Endothelial cell (in vitro differentiated cells): ENCODE results near the gene PLPP7. TPM values are rescaled to one million over a fixed set of nuclear protein-coding genes. Genes with fewer than 3 reads are reported as not detected.

ENCODE experiments used
- DNase-seq: peaks from one replicate; pipeline ENCODE4 v3.0.0; 2021; ENCODE audit warnings: low spot score
- H3K27ac Mint-ChIP-seq: one replicate; pipeline ENCODE4 v1.8.0; 2021; ENCODE audit warnings: mixed read lengths, inconsistent platforms; ENCODE audit not compliant: unreplicated experiment
- H3K27me3 Mint-ChIP-seq: one replicate; pipeline ENCODE4 v1.8.0; 2021; ENCODE audit warnings: mild to moderate bottlenecking, moderate library complexity, mixed read lengths, inconsistent platforms; ENCODE audit not compliant: unreplicated experiment
- H3K36me3 Mint-ChIP-seq: one replicate; pipeline ENCODE4 v1.8.0; 2021; ENCODE audit warnings: mild to moderate bottlenecking, low read depth, mixed read lengths, inconsistent platforms; ENCODE audit not compliant: unreplicated experiment
- H3K4me1 Mint-ChIP-seq: one replicate; pipeline ENCODE4 v1.8.0; 2021; ENCODE audit warnings: mild to moderate bottlenecking, mixed read lengths, inconsistent platforms; ENCODE audit not compliant: unreplicated experiment
- H3K4me3 Mint-ChIP-seq: one replicate; pipeline ENCODE4 v1.8.0; 2021; ENCODE audit warnings: mild to moderate bottlenecking, mixed read lengths, inconsistent platforms; ENCODE audit not compliant: unreplicated experiment
- H3K9me3 Mint-ChIP-seq: one replicate; pipeline ENCODE4 v1.8.0; 2021; ENCODE audit warnings: mixed read lengths, inconsistent platforms; ENCODE audit not compliant: unreplicated experiment
- CTCF ChIP-seq: fragments of 200-600 bp; sonication (generic); IDR thresholded peaks from one replicate; pipeline ENCODE4 v1.5.0; 2021; ENCODE audit warnings: antibody characterized with exemption; ENCODE audit not compliant: unreplicated experiment
- total RNA-seq: library from RNA; stranded (reverse); fragmentation: NEBNext Ultra II Directional; extraction: Animal tissue kit (Norgen Biotek cat#: 25700); gene quantifications from one replicate; pipeline ENCODE4 v1.2.1, GENCODE V29; 2021; ENCODE audit not compliant: unreplicated experiment

PLPP7 gene
- total RNA-seq, 1 donor from 2014 or later = 4.9 TPM

GRCh38 chr9:131299961-131300347, 10.4 kb downstream of the PLPP7 start:
- Mint-ChIP-seq H3K27me3 (no peaks in the 10 kb centered on the region), H3K4me1 (peaks cover 6% of the 10 kb centered on the region), H3K9me3 (no peaks in the 10 kb centered on the region), H3K27ac (no peak overlapping the region), H3K36me3 (no peaks in the 10 kb centered on the region), H3K4me3 (no peak overlapping the region)
- no peak for TF ChIP-seq CTCF
- no peak for DNase-seq

- no peak overlapping the region for H3K27ac Mint-ChIP-seq
- no peak for DNase-seq
- H3K9me3 Mint-ChIP-seq = no peaks in the 10 kb centered on the region
- no peak overlapping the region for H3K4me3 Mint-ChIP-seq
- no peak for TF ChIP-seq CTCF
- H3K27me3 Mint-ChIP-seq = no peaks in the 10 kb centered on the region
- peaks cover 6% of the 10 kb centered on the region for H3K4me1 Mint-ChIP-seq
- H3K36me3 Mint-ChIP-seq = no peaks in the 10 kb centered on the region
Measured at GRCh38 chr9:131300444-131300843, 10.9 kb downstream of the PLPP7 start.

- no peaks in the 10 kb centered on the region for H3K9me3 Mint-ChIP-seq
- peaks cover 3% of the 10 kb centered on the region for H3K27me3 Mint-ChIP-seq
- no peak overlapping the region for H3K4me3 Mint-ChIP-seq
- H3K4me1 Mint-ChIP-seq = peaks cover 10% of the 10 kb centered on the region
- TF ChIP-seq CTCF = no peak
- DNase-seq = no peak
- H3K27ac Mint-ChIP-seq = no peak overlapping the region
- H3K36me3 Mint-ChIP-seq = peaks cover 4% of the 10 kb centered on the region
Measured at GRCh38 chr9:131302244-131303075, 12.9 kb downstream of the PLPP7 start.

DNA sequence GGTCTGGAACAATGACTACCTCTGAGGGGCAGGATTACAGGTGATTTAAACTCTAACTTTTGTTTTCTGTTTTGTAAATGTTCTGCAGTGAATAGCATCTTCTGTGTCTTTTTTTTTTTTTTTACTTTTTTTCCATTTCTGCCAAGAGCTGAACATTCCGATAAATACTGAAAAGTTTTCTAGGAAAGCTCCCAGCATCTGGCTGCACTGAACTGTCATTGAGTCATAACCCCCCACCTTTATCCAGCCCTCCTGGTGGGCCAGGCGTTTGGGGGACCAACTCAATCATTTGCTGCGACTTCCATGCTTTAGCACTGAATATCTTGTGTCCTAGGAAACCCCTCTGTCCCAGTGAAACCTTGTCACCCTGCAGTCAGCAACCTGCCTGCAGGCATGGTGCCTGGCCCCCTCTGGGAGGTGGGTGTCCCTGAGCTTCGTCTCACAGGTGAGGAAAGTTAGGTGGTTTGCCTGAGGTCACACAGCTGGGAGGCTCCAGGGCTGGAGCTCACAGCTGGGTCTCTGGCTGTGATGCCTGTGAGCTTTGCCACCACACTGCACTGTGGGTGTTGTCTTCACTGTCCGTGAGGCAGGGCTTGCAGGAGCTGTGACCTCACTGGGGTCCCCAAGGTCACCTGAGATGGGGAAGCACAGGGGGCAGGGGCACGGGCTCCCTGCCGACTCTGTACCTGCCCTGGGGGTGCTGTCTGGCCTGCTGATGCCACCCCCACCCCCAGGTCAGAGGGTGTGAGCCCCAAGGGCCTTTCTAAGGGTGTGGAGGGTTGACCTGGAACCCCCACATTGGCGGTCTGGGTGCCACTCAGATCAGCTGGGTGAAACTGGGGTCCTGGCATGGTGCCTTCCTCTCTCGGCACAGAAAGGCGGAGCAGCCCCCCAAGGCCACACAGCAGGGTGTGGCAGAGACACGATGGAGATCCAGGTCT, 14.1 kb downstream of the PLPP7 start:
- no peak overlapping the region for H3K4me3 Mint-ChIP-seq
- H3K27ac Mint-ChIP-seq = no peak overlapping the region
- H3K27me3 Mint-ChIP-seq = peaks cover 3% of the 10 kb centered on the region
- peaks cover 14% of the 10 kb centered on the region for H3K4me1 Mint-ChIP-seq
- H3K36me3 Mint-ChIP-seq = peaks cover 4% of the 10 kb centered on the region
- TF ChIP-seq CTCF = no peak
- DNase-seq = no peak
- H3K9me3 Mint-ChIP-seq = no peaks in the 10 kb centered on the region
